ENCODE measurements around the gene AMER3.
A peak's percentile ranks its signal among the peaks of the same experiment; 100 is the strongest.

Gene AMER3

GRCh38 chr2:130756053-130756873 is 923 bp downstream of the AMER3 start:
- DNase-seq = peak; percentile 29

GRCh38 chr2:130756874-130757668 is 1.7 kb downstream of the AMER3 start:
- no peak for DNase-seq

GRCh38 chr2:130759906-130760753 is 4.8 kb downstream of the AMER3 start:
- peak; percentile 58 for DNase-seq

DNA sequence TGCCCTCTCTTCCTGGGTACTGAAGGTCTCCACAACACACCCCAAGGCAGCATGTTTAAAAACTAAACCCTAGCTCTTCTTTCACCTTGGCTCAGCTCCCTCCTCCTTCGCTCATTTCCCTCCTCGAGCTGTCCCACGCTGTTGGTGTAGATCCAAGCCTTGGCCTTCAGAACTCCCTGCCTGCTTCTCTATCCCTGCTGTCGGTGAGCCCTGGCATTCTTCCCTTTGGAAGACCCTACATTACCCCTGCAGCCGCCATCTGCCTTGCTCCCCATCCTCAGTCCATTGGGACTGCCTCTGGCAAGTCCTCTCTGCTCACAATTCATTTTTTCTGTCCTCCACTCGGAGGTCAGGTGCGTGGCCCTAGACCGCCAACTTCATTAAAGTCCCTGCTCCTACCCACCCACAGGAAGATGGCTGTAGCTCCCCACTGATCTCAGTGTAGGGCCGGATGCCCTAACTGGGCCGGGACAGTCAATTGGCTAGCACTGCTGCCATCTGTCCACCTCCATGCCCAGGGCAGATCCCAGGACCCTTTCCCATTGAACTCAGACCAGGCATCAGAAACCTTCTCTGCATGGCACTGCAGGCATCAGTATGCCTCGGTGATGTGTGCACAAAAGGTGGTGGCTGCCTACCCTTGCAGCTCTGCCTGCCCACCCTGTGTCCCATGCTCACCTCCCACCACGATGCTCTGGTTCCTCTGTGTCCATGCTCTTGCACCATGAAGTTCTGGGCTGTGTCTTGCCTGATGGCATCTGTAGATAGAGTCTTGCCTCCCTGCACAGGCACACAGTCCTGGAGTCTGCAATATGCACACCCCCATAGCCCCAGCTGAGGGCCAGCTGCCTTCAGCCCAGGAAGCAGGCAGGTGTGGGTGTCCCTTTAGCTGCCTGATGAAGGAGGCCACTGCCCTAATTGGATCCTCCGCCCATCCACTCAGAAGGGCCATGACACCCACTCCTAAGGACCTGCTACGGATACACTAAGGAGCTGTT is 5.7 kb downstream of the AMER3 start:
- DNase-seq = no peak

- DNase-seq = no peak
Measured at GRCh38 chr2:130762031-130762909, 6.9 kb downstream of the AMER3 start.

DNA sequence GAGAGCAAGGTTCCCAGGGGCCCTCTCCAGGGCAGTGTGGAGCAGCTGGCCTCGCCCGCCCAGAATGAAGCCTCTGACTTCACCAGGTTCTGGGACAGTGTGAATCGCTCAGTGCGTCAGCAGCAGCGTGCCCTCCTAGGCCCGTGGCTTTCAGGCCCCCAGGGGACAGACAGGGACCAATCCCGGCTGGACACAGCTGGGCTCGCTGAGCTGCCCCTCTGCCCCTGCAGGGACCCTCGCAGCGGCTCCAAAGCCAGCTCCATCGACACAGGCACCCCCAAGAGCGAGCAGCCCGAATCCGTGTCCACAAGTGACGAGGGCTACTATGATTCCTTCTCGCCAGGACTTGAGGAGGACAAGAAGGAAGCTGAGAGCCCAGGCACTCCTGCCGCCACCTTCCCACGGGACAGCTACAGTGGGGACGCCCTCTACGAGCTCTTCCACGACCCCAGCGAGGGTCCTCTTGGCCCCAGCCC is 7.6 kb downstream of the AMER3 start:
- DNase-seq = no peak

GRCh38 chr2:130763405-130763804 is 8.1 kb downstream of the AMER3 start:
- no peak for DNase-seq

GRCh38 chr2:130764035-130764820 is 8.9 kb downstream of the AMER3 start:
- DNase-seq = no peak

DNA sequence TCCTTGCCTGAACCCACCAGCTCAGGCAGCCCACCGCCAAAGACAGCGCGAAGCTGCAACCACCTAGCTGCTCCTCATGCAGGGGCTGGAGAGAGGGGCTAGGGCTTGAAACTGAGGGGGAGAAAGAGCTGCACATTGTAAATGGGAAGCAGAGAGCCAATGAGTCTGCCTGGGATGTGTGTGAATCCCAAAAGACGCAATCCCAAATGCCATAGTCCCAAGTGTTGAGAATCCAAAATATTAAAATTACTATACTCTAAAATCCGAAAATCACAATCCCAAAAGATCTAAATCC is 9.4 kb downstream of the AMER3 start:
- DNase-seq = no peak

- DNase-seq = no peak
Measured at GRCh38 chr2:130765464-130765863, 10.1 kb downstream of the AMER3 start.

GRCh38 chr2:130766037-130766436 is 10.7 kb downstream of the AMER3 start:
- DNase-seq = no peak

DNA sequence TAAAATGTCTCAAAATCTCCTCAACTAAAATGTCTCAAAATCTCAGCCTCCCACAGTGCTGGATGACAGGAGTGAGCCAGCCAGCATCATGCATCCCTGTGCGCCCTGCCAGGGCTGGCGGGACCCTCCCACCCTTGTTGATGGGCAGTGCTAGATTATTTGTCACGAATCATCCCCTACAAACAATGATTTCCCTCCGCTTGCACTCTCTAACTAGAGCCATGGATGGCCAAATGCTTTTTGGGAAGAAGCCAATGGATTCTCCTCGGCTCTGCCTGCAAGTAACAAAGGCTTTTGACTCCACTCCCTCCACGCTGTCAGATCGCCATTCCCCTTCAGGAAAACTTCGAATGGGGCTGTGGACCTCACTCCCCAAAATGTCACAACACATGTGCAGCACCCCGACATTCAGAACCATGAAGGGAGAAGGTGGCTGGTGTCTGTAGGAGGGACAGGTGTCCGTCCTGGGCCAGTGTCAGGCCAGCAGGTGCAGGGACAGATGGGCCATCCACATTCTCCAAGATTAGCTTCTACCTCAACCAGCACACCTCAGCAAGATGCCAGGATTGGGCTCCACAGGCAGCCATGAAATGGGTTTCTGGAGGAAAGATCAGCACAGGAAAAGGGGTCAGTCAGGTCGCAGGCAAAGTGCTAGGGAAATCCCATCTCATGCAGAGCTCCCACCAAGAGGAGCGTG is 11.5 kb downstream of the AMER3 start:
- DNase-seq = no peak

DNA sequence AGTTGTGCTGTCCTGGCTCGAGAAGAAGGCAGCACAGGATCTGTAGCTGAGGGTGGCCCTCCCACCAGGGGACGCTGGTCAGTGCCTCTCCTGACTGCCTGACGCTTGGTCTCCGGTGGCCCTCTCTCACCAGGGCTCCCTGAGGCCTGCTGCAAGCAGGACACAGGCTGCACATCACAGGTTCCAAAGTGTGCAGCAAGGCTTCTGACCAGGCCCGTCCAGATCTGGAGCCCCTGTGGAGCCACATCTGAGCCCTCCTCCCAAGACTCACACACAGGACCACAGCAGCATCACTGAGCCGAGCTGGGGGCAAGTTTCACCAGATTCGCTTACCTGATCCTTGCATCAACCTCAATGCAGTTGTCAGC is 12.1 kb downstream of the AMER3 start:
- no peak for DNase-seq

DNA sequence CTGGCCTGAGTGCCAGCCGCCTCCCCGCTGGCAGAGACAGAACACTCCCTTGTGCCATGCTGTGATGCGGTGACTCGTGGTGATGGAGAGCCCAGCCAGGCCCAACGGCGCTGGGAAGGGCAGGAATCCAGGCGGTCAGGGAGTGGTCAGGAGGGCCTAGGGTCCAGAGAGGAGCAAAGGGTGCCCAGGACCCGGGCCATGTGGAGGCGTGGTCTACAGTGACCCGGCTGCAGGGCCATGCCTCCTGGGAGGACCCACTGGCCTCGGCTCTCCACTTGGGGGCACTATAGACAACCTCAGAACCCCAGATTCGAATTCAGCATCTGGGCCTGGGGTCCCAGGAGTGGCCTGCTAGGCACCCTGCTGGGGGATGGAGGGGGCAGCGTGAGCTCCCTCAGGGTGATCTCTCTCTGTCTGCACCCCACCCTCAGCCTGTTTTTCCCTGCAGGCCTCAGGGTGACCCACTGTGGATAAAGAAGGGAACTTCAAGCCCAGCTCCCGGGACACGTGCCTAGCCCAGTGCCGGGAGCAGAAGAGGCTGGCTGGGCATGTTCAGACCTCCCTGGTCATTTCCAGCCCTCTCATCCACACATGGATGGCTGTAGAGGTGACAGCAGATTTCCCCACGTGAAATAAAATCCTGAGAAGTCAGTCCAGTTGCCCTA is 13.0 kb downstream of the AMER3 start:
- DNase-seq = no peak

GRCh38 chr2:130769343-130769907 is 14.1 kb downstream of the AMER3 start:
- no peak for DNase-seq

- peak; percentile 70 for DNase-seq
Measured at GRCh38 chr2:130776550-130776949, 21.2 kb downstream of the AMER3 start.

DNA sequence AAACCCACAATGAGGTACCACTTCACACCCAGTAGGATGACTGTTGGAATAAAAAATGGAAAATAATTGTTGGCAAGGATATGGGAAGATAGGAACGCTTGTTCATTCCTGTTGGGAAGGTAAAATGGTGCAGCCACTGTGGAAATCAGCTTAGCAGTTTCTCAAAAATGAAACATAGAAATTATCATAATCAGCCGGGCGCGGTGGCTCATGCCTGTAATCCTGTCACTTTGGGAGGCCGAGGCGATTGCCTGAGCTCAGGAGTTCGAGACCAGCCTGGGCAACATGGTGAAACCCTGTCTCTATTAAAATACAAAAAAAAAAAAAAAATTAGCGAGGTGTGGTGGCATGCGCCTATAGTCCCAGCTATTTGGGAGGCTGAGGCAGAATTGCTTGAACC is 23.4 kb downstream of the AMER3 start:
- DNase-seq = no peak

DNA sequence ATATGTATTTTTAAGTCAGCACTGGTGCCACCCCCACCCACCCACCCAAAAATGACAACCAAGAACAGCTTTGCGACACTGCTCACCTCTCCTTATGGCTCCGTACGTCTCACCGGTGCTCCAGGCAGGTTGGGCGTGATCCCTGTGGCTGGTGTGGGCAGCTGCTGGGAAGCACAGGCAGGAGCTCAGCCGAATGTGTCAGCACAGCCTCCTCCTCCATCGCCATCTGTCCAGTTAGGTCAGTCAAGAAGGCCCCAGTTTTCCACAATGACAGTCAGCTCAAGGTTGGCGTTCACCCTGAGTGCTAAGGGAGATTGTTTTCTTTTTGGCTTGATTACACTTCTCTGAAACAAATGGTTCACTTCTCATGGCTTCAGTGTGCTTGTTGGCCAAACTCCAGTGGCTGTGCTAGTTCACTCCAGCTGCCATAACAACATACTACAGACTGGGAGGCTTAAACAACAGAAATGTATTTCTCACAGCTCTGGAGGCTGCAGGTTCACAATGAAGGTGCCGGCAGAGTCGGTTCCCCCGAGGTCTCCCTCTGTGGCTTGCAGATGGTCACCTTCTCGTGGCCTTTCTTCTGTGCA is 30.2 kb downstream of the AMER3 start:
- DNase-seq = no peak

Measured in NCI-H1092 treated with DMSO at 0.1 percent for 48 hours (cell line).